Esophagus muscularis mucosa (tissue), 4 donors: ENCODE measurements around the gene ECI1. TPM values are rescaled to one million over a fixed set of nuclear protein-coding genes. Genes with fewer than 3 reads are reported as not detected.

Experiments used
- DNase-seq: peaks from one replicate; pipeline ENCODE4 v3.0.0-alpha.2; 2017; ENCODE audit errors: extremely low spot score
- H3K27ac ChIP-seq, 4 donors: fragments of 200-600 bp; sonication (generic); replicated peaks in 1 of 4; 1 replicate in 3 of 4; 2 replicates in 1 of 4; pipeline ENCODE4 v1.5.1; 2016 to 2019; ENCODE audit warnings: mild to moderate bottlenecking in 1 of 4
- H3K27me3 ChIP-seq, 4 donors: fragments of 200-600 bp; sonication (generic); one replicate each; pipeline versions ENCODE4 v1.5.1 to v1.6.0; 2016 to 2019
- H3K36me3 ChIP-seq, 4 donors: fragments of 200-600 bp; sonication (generic); one replicate each; pipeline ENCODE4 v1.5.1; 2016 to 2019
- H3K4me1 ChIP-seq, 4 donors: fragments of 200-600 bp; sonication (generic); one replicate each; pipeline ENCODE4 v1.5.1; 2016 to 2019
- H3K4me3 ChIP-seq, 4 donors: fragments of 200-600 bp; sonication (generic); 1 replicate in 2 of 4; 2 replicates in 2 of 4; pipeline ENCODE4 v1.5.1; 2016 to 2019; ENCODE audit warnings: mild to moderate bottlenecking in 4 of 4, moderate library complexity in 1 of 4
- H3K9me3 ChIP-seq, 4 donors: fragments of 200-600 bp; sonication (generic); 1 replicate in 3 of 4; 2 replicates in 1 of 4; pipeline ENCODE4 v1.5.1; 2016 to 2019
- CTCF ChIP-seq, 3 experiments: fragments of 200-600 bp in 2 of 3; fragments of 450-650 bp in 1 of 3; sonication (generic) in 2 of 3; IDR thresholded peaks; one replicate each; pipeline ENCODE4 v1.5.1; 2017 to 2019; ENCODE audit warnings: antibody characterized with exemption in 3 of 3, mild to moderate bottlenecking in 2 of 3, moderate library complexity in 1 of 3
- EP300 ChIP-seq: sonication (generic); formaldehyde crosslinking; IDR thresholded peaks from one replicate; pipeline ENCODE4 v1.6.1; 2017; ENCODE audit warnings: antibody characterized with exemption
- POLR2A ChIP-seq: fragments of 450-650 bp; IDR thresholded peaks from one replicate; pipeline ENCODE4 v1.6.1; 2017; ENCODE audit warnings: antibody characterized with exemption, moderate library complexity, mild to moderate bottlenecking, low read depth
- POLR2AphosphoS5 ChIP-seq, 2 donors: sonication (generic); formaldehyde crosslinking; IDR thresholded peaks; one replicate each; pipeline ENCODE4 v1.6.1; 2017; ENCODE audit warnings: antibody characterized with exemption in 2 of 2
- WGBS: methylation state at CpG from one replicate; pipeline ENCODE4 v1.1.5; 2018; 5-methylcytosine and 5-hydroxymethylcytosine counted together
- intact Hi-C: fragments of 100-400 bp; cut with DNase I; formaldehyde crosslinking; loops from one replicate; pipeline ENCODE4 v1.15.1; 2023
- total RNA-seq, 4 donors: library from RNA; depleted of rRNA; stranded (reverse); fragments of >200 nt; gene quantifications; one replicate each; pipeline versions ENCODE4 v1.1.0 to v1.2.1, GENCODE V29; 2016

Gene ECI1
- total RNA-seq, 4 donors from 2014 or later = 51.9 to 115 (median 86.6) TPM

GRCh38 chr16:2233046-2233775 is 18.2 kb downstream of the ECI1 start:
- H3K27me3 ChIP-seq = peaks cover 9 to 65% (median 17%) of the 10 kb centered on the region in 4 donors
- H3K4me3 ChIP-seq = no peak overlapping the region
- no peak for DNase-seq
- H3K27ac ChIP-seq = no peak overlapping the region
- WGBS = no CpG with 5 or more reads among the region's 28 CpGs
- peaks cover 21 to 27% (median 26%) of the 10 kb centered on the region in 4 donors for H3K4me1 ChIP-seq
- TF ChIP-seq CTCF (IDR thresholded peaks at IDR 0.05) = no peak
- TF ChIP-seq EP300 = no peak
- no peak for TF ChIP-seq POLR2A
- no peak for TF ChIP-seq POLR2AphosphoS5 (IDR thresholded peaks at IDR 0.05)
- intact Hi-C loops = no loop called here
- peaks cover 69 to 78% (median 77%) of the 10 kb centered on the region in 4 donors for H3K36me3 ChIP-seq
- H3K9me3 ChIP-seq = no peaks in the 10 kb centered on the region

GRCh38 chr16:2232094-2232990 is 19.0 kb downstream of the ECI1 start:
- H3K27me3 ChIP-seq = peaks cover 9 to 57% (median 14%) of the 10 kb centered on the region in 4 donors

GRCh38 chr16:2231016-2231931 is 20.1 kb downstream of the ECI1 start:
- intact Hi-C loops = no loop called here
- Histone ChIP-seq H3K36me3 (peaks cover 69 to 95% (median 92%) of the 10 kb centered on the region in 4 donors), H3K27ac (no peak overlapping the region), H3K27me3 (peaks cover 0 to 46% (median 4%) of the 10 kb centered on the region in 4 donors), H3K9me3 (no peaks in the 10 kb centered on the region), H3K4me3 (no peak overlapping the region), H3K4me1 (peaks cover 10 to 18% (median 17%) of the 10 kb centered on the region in 4 donors)
- TF ChIP-seq EP300 = no peak
- WGBS = 84% methylated on average over 16 of the region's 29 CpGs
- no peak for DNase-seq

More at GRCh38 chr16:2232094-2232990, 19.0 kb downstream of the ECI1 start:
- H3K9me3 ChIP-seq = no peaks in the 10 kb centered on the region
- H3K4me3 ChIP-seq = no peak overlapping the region
- TF ChIP-seq CTCF (IDR thresholded peaks at IDR 0.05) (no peak), EP300 (no peak), POLR2AphosphoS5 (IDR thresholded peaks at IDR 0.05) (no peak), POLR2A (no peak)
- DNase-seq = no peak
- H3K4me1 ChIP-seq = peaks cover 13 to 18% (median 18%) of the 10 kb centered on the region in 4 donors
- H3K36me3 ChIP-seq = peaks cover 69 to 86% (median 83%) of the 10 kb centered on the region in 4 donors
- WGBS = 92% methylated on average over 13 of the region's 41 CpGs
- H3K27ac ChIP-seq = no peak overlapping the region
- intact Hi-C loops = no loop called here

- TF ChIP-seq POLR2AphosphoS5 (IDR thresholded peaks at IDR 0.05) = no peak
- TF ChIP-seq POLR2A = no peak
- TF ChIP-seq EP300 = no peak
- TF ChIP-seq CTCF (IDR thresholded peaks at IDR 0.05) = no peak
- intact Hi-C loops = no loop called here
- Histone ChIP-seq H3K9me3 (no peaks in the 10 kb centered on the region), H3K27me3 (peaks cover 0 to 37% (median 3%) of the 10 kb centered on the region in 4 donors), H3K36me3 (peaks cover 64 to 90% (median 88%) of the 10 kb centered on the region in 4 donors), H3K4me3 (no peak overlapping the region), H3K27ac (no peak overlapping the region), H3K4me1 (peaks cover 13 to 20% (median 19%) of the 10 kb centered on the region in 4 donors)
- DNase-seq = no peak
- 92% methylated on average over 9 of the region's 13 CpGs for WGBS
These were observed 21.0 kb downstream of the ECI1 start for GRCh38 chr16:2230376-2230775.
